ENCODE data around the gene PHAX.

DNA sequence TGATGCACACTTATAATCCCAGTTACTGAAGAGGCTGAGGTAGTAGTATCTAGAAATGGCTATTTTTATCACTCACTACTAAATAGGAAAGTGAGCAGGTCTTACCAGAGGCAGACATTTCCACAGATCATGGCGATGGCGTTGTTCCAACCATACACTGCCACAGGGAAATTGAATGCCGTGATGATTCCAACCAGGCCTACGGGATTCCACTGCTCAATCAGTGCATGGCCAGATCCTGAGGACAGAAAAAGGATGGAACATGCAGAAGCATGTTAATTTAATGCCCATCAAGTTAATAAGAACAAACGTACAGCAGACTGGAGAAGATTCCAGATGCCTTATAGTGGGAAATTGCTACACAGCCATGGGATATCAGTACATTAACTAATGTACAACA lies 23.8 kb upstream of the PHAX start:
- TF ChIP-seq, protein P1, sequence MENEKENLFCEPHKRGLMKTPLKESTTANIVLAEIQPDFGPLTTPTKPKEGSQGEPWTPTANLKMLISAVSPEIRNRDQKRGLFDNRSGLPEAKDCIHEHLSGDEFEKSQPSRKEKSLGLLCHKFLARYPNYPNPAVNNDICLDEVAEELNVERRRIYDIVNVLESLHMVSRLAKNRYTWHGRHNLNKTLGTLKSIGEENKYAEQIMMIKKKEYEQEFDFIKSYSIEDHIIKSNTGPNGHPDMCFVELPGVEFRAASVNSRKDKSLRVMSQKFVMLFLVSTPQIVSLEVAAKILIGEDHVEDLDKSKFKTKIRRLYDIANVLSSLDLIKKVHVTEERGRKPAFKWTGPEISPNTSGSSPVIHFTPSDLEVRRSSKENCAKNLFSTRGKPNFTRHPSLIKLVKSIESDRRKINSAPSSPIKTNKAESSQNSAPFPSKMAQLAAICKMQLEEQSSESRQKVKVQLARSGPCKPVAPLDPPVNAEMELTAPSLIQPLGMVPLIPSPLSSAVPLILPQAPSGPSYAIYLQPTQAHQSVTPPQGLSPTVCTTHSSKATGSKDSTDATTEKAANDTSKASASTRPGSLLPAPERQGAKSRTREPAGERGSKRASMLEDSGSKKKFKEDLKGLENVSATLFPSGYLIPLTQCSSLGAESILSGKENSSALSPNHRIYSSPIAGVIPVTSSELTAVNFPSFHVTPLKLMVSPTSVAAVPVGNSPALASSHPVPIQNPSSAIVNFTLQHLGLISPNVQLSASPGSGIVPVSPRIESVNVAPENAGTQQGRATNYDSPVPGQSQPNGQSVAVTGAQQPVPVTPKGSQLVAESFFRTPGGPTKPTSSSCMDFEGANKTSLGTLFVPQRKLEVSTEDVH (IDR thresholded peaks at IDR 0.05; ENCODE audit: low read depth, partially characterized antibody): no peak
- TF ChIP-seq, protein P2, sequence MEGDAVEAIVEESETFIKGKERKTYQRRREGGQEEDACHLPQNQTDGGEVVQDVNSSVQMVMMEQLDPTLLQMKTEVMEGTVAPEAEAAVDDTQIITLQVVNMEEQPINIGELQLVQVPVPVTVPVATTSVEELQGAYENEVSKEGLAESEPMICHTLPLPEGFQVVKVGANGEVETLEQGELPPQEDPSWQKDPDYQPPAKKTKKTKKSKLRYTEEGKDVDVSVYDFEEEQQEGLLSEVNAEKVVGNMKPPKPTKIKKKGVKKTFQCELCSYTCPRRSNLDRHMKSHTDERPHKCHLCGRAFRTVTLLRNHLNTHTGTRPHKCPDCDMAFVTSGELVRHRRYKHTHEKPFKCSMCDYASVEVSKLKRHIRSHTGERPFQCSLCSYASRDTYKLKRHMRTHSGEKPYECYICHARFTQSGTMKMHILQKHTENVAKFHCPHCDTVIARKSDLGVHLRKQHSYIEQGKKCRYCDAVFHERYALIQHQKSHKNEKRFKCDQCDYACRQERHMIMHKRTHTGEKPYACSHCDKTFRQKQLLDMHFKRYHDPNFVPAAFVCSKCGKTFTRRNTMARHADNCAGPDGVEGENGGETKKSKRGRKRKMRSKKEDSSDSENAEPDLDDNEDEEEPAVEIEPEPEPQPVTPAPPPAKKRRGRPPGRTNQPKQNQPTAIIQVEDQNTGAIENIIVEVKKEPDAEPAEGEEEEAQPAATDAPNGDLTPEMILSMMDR (IDR thresholded peaks at IDR 0.05 in 2 of 3, conservative IDR thresholded peaks at IDR 0.05 in 1 of 3; ENCODE audit: control insufficient read depth in 2 of 3, extremely low read depth in 1 of 3, insufficient read depth in 1 of 3, low read depth in 3 of 3, low read length in 3 of 3): no peak
- TF ChIP-seq IKZF2 (IDR thresholded peaks at IDR 0.05) (no peak), POLR2AphosphoS5 (IDR thresholded peaks at IDR 0.05; ENCODE audit: low read length) (no peak), NR2C2 (IDR thresholded peaks at IDR 0.05; ENCODE audit: borderline replicate concordance, control insufficient read depth, insufficient read length, low read depth) (no peak), SIN3A (IDR thresholded peaks at IDR 0.05; ENCODE audit: low read depth, low read length) (no peak), KAT2A (conservative IDR thresholded peaks at IDR 0.05; ENCODE audit: control insufficient read depth, low read depth, low read length) (no peak)
- TF ChIP-seq, protein P3, sequence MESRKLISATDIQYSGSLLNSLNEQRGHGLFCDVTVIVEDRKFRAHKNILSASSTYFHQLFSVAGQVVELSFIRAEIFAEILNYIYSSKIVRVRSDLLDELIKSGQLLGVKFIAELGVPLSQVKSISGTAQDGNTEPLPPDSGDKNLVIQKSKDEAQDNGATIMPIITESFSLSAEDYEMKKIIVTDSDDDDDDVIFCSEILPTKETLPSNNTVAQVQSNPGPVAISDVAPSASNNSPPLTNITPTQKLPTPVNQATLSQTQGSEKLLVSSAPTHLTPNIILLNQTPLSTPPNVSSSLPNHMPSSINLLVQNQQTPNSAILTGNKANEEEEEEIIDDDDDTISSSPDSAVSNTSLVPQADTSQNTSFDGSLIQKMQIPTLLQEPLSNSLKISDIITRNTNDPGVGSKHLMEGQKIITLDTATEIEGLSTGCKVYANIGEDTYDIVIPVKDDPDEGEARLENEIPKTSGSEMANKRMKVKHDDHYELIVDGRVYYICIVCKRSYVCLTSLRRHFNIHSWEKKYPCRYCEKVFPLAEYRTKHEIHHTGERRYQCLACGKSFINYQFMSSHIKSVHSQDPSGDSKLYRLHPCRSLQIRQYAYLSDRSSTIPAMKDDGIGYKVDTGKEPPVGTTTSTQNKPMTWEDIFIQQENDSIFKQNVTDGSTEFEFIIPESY (IDR thresholded peaks at IDR 0.05): no peak
- TF ChIP-seq, protein P4, sequence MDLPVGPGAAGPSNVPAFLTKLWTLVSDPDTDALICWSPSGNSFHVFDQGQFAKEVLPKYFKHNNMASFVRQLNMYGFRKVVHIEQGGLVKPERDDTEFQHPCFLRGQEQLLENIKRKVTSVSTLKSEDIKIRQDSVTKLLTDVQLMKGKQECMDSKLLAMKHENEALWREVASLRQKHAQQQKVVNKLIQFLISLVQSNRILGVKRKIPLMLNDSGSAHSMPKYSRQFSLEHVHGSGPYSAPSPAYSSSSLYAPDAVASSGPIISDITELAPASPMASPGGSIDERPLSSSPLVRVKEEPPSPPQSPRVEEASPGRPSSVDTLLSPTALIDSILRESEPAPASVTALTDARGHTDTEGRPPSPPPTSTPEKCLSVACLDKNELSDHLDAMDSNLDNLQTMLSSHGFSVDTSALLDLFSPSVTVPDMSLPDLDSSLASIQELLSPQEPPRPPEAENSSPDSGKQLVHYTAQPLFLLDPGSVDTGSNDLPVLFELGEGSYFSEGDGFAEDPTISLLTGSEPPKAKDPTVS (IDR thresholded peaks at IDR 0.05; ENCODE audit: low read depth, low read length): no peak

Measured in GM12878 (cell line).